Measurements from ENCODE around the gene ARID2.

DNA sequence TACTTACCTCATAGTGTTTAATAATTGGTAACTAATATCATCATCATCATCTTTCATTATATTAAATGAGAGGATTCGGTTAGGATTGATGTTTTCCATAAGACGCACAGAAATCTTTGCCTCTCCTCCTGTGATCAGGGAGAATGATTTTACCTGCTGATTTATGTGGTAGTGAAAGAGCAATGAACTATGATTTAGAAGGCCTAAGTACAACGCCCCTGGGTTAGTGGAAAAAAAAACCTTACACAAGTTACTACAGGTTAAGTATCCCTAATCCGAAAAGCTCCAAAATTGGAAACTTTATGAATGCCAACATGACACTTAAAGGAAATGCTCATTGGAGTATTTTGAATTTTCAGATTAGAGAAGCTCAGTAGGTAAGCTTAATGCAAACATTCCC is 55.8 kb downstream of the ARID2 start:
- TF ChIP-seq, protein P1, sequence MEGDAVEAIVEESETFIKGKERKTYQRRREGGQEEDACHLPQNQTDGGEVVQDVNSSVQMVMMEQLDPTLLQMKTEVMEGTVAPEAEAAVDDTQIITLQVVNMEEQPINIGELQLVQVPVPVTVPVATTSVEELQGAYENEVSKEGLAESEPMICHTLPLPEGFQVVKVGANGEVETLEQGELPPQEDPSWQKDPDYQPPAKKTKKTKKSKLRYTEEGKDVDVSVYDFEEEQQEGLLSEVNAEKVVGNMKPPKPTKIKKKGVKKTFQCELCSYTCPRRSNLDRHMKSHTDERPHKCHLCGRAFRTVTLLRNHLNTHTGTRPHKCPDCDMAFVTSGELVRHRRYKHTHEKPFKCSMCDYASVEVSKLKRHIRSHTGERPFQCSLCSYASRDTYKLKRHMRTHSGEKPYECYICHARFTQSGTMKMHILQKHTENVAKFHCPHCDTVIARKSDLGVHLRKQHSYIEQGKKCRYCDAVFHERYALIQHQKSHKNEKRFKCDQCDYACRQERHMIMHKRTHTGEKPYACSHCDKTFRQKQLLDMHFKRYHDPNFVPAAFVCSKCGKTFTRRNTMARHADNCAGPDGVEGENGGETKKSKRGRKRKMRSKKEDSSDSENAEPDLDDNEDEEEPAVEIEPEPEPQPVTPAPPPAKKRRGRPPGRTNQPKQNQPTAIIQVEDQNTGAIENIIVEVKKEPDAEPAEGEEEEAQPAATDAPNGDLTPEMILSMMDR (IDR thresholded peaks at IDR 0.05; ENCODE audit: insufficient read depth, low read length, poor library complexity, severe bottlenecking), result no peak
- no peak for TF ChIP-seq EZH2phosphoT487 (conservative IDR thresholded peaks at IDR 0.05; ENCODE audit: low read length)

Measured in SU-DHL-6 (cell line).